Sigmoid colon (tissue), 7 donors: ENCODE data around the gene ZIC2. TPM values are rescaled to one million over a fixed set of nuclear protein-coding genes. Genes with fewer than 3 reads are reported as not detected.
"Not testable (repeated sequence)": the region's sequence is repeated elsewhere in the genome, so short reads cannot be mapped to it uniquely, and the experiment has no call there.

Source experiments
- DNase-seq: peaks from one replicate; pipeline ENCODE4 v3.0.0-alpha.2; 2019
- H3K27ac ChIP-seq, 4 donors: fragments of 200-600 bp; sonication (generic); one replicate each; pipeline ENCODE4 v1.5.1; 2016 to 2019; ENCODE audit warnings: mild to moderate bottlenecking in 1 of 4
- H3K27me3 ChIP-seq, 3 donors: fragments of 200-600 bp; sonication (generic); one replicate each; pipeline ENCODE4 v1.5.1; 2019; ENCODE audit warnings: mild to moderate bottlenecking in 1 of 3
- H3K36me3 ChIP-seq, 4 donors: fragments of 200-600 bp; sonication (generic); one replicate each; pipeline ENCODE4 v1.5.1; 2016 to 2019
- H3K4me1 ChIP-seq, 4 donors: fragments of 200-600 bp; sonication (generic); one replicate each; pipeline ENCODE4 v1.5.1; 2017 to 2019
- H3K4me3 ChIP-seq, 4 donors: fragments of 200-600 bp; sonication (generic); one replicate each; pipeline ENCODE4 v1.5.1; 2017 to 2019; ENCODE audit warnings: mild to moderate bottlenecking in 2 of 4, moderate library complexity in 1 of 4
- H3K9me3 ChIP-seq, 4 donors: fragments of 200-600 bp in 3 of 4; sonication (generic) in 3 of 4; one replicate each; pipeline versions ENCODE4 v1.5.1 to v1.6.1; 2013 to 2019
- EP300 ChIP-seq, 4 donors: sonication (generic); formaldehyde crosslinking; IDR thresholded peaks; one replicate each; pipeline ENCODE4 v1.6.1; 2017; ENCODE audit warnings: antibody characterized with exemption in 4 of 4
- POLR2A ChIP-seq, 2 donors: fragments of 450-650 bp; IDR thresholded peaks; one replicate each; pipeline ENCODE4 v1.6.1; 2016; ENCODE audit warnings: antibody characterized with exemption in 2 of 2, mild to moderate bottlenecking in 2 of 2, moderate library complexity in 2 of 2
- POLR2AphosphoS5 ChIP-seq, 4 donors: sonication (generic); formaldehyde crosslinking; IDR thresholded peaks; one replicate each; pipeline ENCODE4 v1.6.1; 2017; ENCODE audit warnings: antibody characterized with exemption in 4 of 4
- WGBS, 2 donors: extraction: QIAGEN DNeasy Blood & Tissue Kit; methylation state at CpG; one replicate each; pipeline ENCODE4 v1.1.7; 2013; 5-methylcytosine and 5-hydroxymethylcytosine counted together
- intact Hi-C: fragments of 100-400 bp; cut with DNase I; formaldehyde crosslinking; loops from one replicate; pipeline ENCODE4 v1.15.1; 2023
- polyA plus RNA-seq, 3 donors: library from polyadenylated mRNA; stranded (reverse); fragments of 200-250 nt; gene quantifications; one replicate each; pipeline ENCODE4 v1.2.3, GENCODE V29; 2013
- total RNA-seq, 4 donors: library from RNA; depleted of rRNA; stranded (reverse); fragments of >200 nt; gene quantifications; one replicate each; pipeline ENCODE4 v1.1.0, GENCODE V29; 2016
- TF ChIP-seq, protein P1 (sequence below), 4 experiments: fragments of 450-650 bp in 3 of 4; fragments of 200-600 bp in 1 of 4; IDR thresholded peaks; one replicate each; pipeline ENCODE4 v1.5.1; 2016 to 2019; ENCODE audit warnings: antibody characterized with exemption in 4 of 4, mild to moderate bottlenecking in 3 of 4, moderate library complexity in 2 of 4
- donor health status: healthy with polysubstance abuse.
- donor health status: Bipolar disorder and iron deficiency.
- donor health status: healthy.

ZIC2 gene
- total and polyA plus RNA-seq, 7 donors: 0.03 TPM; not detected in 6

DNA sequence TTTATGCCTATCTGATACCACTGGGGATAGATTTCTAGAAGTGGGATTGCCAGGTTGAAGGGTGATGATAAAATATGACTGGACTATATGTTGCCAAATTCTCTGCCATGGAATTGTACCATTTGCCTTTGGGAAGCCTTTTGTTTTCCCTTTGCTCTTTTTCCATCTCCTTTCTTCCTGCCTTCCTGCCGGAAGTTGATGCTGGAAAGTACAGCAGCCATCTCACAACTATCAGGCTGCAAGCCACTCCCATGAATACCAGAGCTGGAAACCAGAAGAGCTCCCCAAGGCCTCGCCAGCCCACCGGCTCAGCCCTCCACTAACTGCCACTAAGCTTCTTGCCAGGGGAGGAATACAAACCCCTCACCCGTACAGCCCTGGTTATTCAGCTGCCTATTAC, 39.7 kb upstream of the ZIC2 start:
- Histone ChIP-seq H3K36me3 (no peaks in the 10 kb centered on the region), H3K27ac (no peak overlapping the region), H3K27me3 (peaks cover 0 to 51% (median 13%) of the 10 kb centered on the region in 3 donors), H3K4me1 (no peaks in the 10 kb centered on the region), H3K4me3 (no peak overlapping the region), H3K9me3 (no peaks in the 10 kb centered on the region)
- intact Hi-C loops: no loop called here
- TF ChIP-seq EP300 (IDR thresholded peaks at IDR 0.05): no peak
- TF ChIP-seq POLR2AphosphoS5 (IDR thresholded peaks at IDR 0.05): no peak
- TF ChIP-seq, protein P1, sequence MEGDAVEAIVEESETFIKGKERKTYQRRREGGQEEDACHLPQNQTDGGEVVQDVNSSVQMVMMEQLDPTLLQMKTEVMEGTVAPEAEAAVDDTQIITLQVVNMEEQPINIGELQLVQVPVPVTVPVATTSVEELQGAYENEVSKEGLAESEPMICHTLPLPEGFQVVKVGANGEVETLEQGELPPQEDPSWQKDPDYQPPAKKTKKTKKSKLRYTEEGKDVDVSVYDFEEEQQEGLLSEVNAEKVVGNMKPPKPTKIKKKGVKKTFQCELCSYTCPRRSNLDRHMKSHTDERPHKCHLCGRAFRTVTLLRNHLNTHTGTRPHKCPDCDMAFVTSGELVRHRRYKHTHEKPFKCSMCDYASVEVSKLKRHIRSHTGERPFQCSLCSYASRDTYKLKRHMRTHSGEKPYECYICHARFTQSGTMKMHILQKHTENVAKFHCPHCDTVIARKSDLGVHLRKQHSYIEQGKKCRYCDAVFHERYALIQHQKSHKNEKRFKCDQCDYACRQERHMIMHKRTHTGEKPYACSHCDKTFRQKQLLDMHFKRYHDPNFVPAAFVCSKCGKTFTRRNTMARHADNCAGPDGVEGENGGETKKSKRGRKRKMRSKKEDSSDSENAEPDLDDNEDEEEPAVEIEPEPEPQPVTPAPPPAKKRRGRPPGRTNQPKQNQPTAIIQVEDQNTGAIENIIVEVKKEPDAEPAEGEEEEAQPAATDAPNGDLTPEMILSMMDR (IDR thresholded peaks at IDR 0.05): no peak
- no peak for TF ChIP-seq POLR2A (IDR thresholded peaks at IDR 0.05)
- DNase-seq: no peak
- WGBS, 2 donors: 73 to 85% methylated on average over 4 of the region's 4 CpGs

DNA sequence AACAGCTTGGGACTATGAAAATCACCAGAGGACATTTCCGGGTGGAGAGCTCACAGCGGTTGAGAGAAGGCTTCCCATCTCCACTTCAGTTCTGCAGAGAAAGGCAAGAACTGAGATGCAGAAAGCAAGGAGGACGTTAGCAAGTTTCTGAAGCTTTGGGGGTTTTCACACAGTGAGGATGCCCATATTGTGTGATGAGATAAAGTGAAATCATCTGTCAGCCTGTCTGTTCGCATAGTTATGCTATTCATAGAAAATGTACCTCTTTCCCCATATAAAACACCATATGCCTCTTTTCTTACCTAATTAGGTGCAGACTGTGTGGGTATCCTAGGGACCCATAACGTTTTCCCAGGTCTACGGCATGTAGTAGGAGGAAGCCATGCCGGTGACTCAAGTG, 37.5 kb upstream of the ZIC2 start:
- H3K4me1 ChIP-seq: no peaks in the 10 kb centered on the region
- WGBS, 2 donors: 83 to 86% methylated on average over 7 of the region's 7 CpGs
- peaks cover 0 to 56% (median 13%) of the 10 kb centered on the region in 3 donors for H3K27me3 ChIP-seq
- H3K27ac ChIP-seq: no peak overlapping the region
- no peaks in the 10 kb centered on the region for H3K9me3 ChIP-seq
- TF ChIP-seq POLR2AphosphoS5 (IDR thresholded peaks at IDR 0.05): no peak
- TF ChIP-seq, protein P1 (IDR thresholded peaks at IDR 0.05): no peak
- TF ChIP-seq EP300 (IDR thresholded peaks at IDR 0.05): no peak
- TF ChIP-seq POLR2A (IDR thresholded peaks at IDR 0.05): no peak
- intact Hi-C loops: no loop called here
- no peak for DNase-seq
- H3K4me3 ChIP-seq: no peak overlapping the region
- no peaks in the 10 kb centered on the region for H3K36me3 ChIP-seq

DNA sequence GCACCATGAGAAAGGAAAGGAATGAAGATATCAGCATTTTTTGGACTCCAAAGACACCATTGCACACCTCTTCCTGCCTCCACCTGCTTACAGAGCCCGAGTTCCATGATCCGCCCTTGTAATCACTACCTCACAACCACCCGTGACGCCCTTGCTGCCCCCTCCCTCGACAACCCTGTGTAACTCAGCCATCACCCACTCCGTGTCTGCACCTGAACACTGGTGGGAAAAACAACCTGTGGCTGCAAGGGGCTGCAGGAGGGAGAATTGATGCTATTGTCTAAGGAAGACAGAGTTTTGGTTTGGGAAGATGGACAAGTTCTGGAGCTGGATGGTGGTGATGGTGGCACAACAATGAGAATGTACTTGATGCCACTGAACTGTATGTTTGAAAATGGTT, 37.0 kb upstream of the ZIC2 start:
- Histone ChIP-seq H3K36me3 (no peaks in the 10 kb centered on the region), H3K4me1 (no peaks in the 10 kb centered on the region), H3K9me3 (no peaks in the 10 kb centered on the region), H3K4me3 (no peak overlapping the region), H3K27ac (no peak overlapping the region), H3K27me3 (peaks cover 0 to 60% (median 13%) of the 10 kb centered on the region in 3 donors)
- DNase-seq: no peak
- 92% methylated on average over 6 of the region's 6 CpGs for WGBS, 2 donors
- no peak for TF ChIP-seq EP300 (IDR thresholded peaks at IDR 0.05)
- TF ChIP-seq POLR2AphosphoS5 (IDR thresholded peaks at IDR 0.05): no peak
- no peak for TF ChIP-seq POLR2A (IDR thresholded peaks at IDR 0.05)
- TF ChIP-seq, protein P1 (IDR thresholded peaks at IDR 0.05): no peak
- intact Hi-C loops: no loop called here

DNA sequence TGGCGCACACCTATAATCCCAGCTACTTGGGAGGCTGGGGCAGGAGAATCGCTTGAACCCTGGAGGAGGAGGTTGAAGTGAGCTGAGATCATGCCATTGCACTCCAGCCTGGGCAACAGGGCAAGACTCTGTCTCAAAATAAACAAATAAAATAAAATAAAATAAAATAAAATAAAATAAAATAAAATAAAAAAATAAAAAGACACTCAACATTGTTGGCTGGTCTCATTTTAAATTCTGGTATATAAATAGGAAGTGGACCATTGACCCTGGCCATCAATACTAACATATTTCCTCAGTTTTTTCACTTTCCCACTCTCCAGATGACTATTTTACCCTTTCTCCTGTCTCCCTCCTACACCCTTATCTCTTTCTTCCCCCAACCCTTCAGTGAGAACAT, 36.1 kb upstream of the ZIC2 start:
- H3K36me3 ChIP-seq, H3K27ac ChIP-seq, intact Hi-C loops, H3K4me1 ChIP-seq, H3K9me3 ChIP-seq, H3K4me3 ChIP-seq, DNase-seq: not testable (repeated sequence)
- 93 to 98% methylated on average over 2 of the region's 2 CpGs for WGBS, 2 donors
- peaks cover 0 to 60% (median 5%) of the 10 kb centered on the region in 3 donors for H3K27me3 ChIP-seq

DNA sequence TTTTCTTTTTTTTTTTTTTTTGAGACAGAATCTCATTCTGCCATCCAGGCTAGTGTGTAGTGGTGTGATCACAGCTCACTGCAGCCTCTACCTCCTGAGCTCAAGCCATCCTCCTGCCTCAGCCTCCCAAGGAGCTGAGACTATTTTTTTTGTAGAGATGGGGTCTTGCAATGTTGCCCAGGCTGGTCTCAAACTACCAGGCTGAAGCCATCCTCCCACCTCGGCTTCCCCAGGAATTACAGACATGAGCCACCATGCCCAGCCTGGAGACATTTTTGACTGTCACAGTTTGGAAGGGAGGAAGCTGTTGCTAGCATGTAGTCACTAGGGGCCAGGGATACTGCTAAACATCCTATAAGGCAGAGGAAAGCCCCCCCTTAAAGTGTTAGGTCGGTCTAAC, 33.9 kb upstream of the ZIC2 start:
- Histone ChIP-seq H3K9me3 (no peaks in the 10 kb centered on the region), H3K27me3 (peaks cover 0 to 56% (median 4%) of the 10 kb centered on the region in 3 donors), H3K36me3 (no peaks in the 10 kb centered on the region), H3K27ac (no peak overlapping the region), H3K4me3 (no peak overlapping the region), H3K4me1 (no peaks in the 10 kb centered on the region)
- intact Hi-C loops: no loop called here
- TF ChIP-seq EP300 (IDR thresholded peaks at IDR 0.05) (no peak), POLR2AphosphoS5 (IDR thresholded peaks at IDR 0.05) (no peak), POLR2A (IDR thresholded peaks at IDR 0.05) (no peak)
- TF ChIP-seq, protein P1 (IDR thresholded peaks at IDR 0.05): no peak
- 82 to 87% methylated on average over 2 of the region's 2 CpGs for WGBS, 2 donors
- DNase-seq: no peak
